Type B pancreatic cell (in vitro differentiated cells): Measurements from ENCODE around the gene ZNF382. TPM values are rescaled to one million over a fixed set of nuclear protein-coding genes. Genes with fewer than 3 reads are reported as not detected.

Source experiments
- DNase-seq: peaks from one replicate; pipeline ENCODE4 v3.0.0; 2021; ENCODE audit warnings: mixed read lengths; ENCODE audit not compliant: unreplicated experiment; ENCODE audit errors: extremely low spot score
- H3K27ac Mint-ChIP-seq: 2 replicates; pipeline ENCODE4 v1.8.0; 2021; ENCODE audit warnings: mild to moderate bottlenecking, mixed read lengths
- H3K27me3 Mint-ChIP-seq: 2 replicates; pipeline ENCODE4 v1.8.0; 2021; ENCODE audit warnings: mixed read lengths
- H3K36me3 Mint-ChIP-seq: 2 replicates; pipeline ENCODE4 v1.8.0; 2021; ENCODE audit warnings: mixed read lengths
- H3K4me1 Mint-ChIP-seq: one replicate; pipeline ENCODE4 v1.8.0; 2021; ENCODE audit warnings: mixed read lengths; ENCODE audit not compliant: unreplicated experiment
- H3K4me3 Mint-ChIP-seq: 2 replicates; pipeline ENCODE4 v1.8.0; 2021; ENCODE audit warnings: mild to moderate bottlenecking, mixed read lengths
- H3K9me3 Mint-ChIP-seq: 2 replicates; pipeline ENCODE4 v1.8.0; 2021; ENCODE audit warnings: mixed read lengths
- total RNA-seq: library from RNA; stranded (reverse); gene quantifications from 2 replicates; pipeline ENCODE4 v1.2.1, GENCODE V29; 2021; ENCODE audit warnings: low replicate concordance
- TF ChIP-seq, protein P1 (sequence below): fragments of 200-600 bp; sonication (generic); conservative IDR thresholded peaks from 2 replicates; pipeline ENCODE4 v1.5.0; 2021; ENCODE audit warnings: antibody characterized with exemption, mild to moderate bottlenecking

ZNF382 gene
- total RNA-seq, 1 donor from 2014 or later = 17.5 TPM

- no peak overlapping the region for H3K4me3 Mint-ChIP-seq
- H3K4me1 Mint-ChIP-seq = no peaks in the 10 kb centered on the region
- peaks cover 27% of the 10 kb centered on the region for H3K9me3 Mint-ChIP-seq
- TF ChIP-seq, protein P1, sequence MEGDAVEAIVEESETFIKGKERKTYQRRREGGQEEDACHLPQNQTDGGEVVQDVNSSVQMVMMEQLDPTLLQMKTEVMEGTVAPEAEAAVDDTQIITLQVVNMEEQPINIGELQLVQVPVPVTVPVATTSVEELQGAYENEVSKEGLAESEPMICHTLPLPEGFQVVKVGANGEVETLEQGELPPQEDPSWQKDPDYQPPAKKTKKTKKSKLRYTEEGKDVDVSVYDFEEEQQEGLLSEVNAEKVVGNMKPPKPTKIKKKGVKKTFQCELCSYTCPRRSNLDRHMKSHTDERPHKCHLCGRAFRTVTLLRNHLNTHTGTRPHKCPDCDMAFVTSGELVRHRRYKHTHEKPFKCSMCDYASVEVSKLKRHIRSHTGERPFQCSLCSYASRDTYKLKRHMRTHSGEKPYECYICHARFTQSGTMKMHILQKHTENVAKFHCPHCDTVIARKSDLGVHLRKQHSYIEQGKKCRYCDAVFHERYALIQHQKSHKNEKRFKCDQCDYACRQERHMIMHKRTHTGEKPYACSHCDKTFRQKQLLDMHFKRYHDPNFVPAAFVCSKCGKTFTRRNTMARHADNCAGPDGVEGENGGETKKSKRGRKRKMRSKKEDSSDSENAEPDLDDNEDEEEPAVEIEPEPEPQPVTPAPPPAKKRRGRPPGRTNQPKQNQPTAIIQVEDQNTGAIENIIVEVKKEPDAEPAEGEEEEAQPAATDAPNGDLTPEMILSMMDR = no peak
- no peak overlapping the region for H3K27ac Mint-ChIP-seq
- no peak for DNase-seq
- peaks cover 70% of the 10 kb centered on the region for H3K36me3 Mint-ChIP-seq
- no peaks in the 10 kb centered on the region for H3K27me3 Mint-ChIP-seq
Observed at GRCh38 chr19:36627057-36627456, 21.9 kb downstream of the ZNF382 start.

DNA sequence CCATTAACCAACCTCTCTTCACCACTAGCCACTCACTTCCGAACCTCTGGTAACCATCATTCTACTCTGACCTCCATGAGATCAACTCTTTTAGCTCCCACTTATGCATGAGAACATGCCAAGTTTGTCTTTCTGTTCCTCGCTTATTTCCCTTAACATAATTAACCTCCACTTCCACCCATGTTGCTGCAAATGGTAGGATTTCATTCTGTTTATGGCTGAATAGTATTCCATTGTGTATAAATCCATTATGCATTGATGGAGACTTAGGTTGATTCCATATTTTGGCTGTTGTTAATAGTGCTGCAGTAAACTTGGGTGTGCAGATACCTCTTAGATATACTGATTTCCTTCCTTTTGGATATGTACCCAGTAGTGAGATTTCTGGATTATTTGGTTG is 30.2 kb downstream of the ZNF382 start:
- peaks cover 28% of the 10 kb centered on the region for H3K9me3 Mint-ChIP-seq
- H3K27ac Mint-ChIP-seq = no peak overlapping the region
- H3K4me3 Mint-ChIP-seq = no peak overlapping the region
- H3K4me1 Mint-ChIP-seq = no peaks in the 10 kb centered on the region
- TF ChIP-seq, protein P1 = no peak
- H3K27me3 Mint-ChIP-seq = no peaks in the 10 kb centered on the region
- peaks cover 52% of the 10 kb centered on the region for H3K36me3 Mint-ChIP-seq
- no peak for DNase-seq

GRCh38 chr19:36638862-36639510 is 33.9 kb downstream of the ZNF382 start:
- H3K4me1 Mint-ChIP-seq = no peaks in the 10 kb centered on the region
- H3K36me3 Mint-ChIP-seq = peaks cover 53% of the 10 kb centered on the region
- TF ChIP-seq, protein P1 = no peak
- H3K9me3 Mint-ChIP-seq = peaks cover 23% of the 10 kb centered on the region
- H3K4me3 Mint-ChIP-seq = no peak overlapping the region
- no peaks in the 10 kb centered on the region for H3K27me3 Mint-ChIP-seq
- no peak for DNase-seq
- H3K27ac Mint-ChIP-seq = no peak overlapping the region

DNA sequence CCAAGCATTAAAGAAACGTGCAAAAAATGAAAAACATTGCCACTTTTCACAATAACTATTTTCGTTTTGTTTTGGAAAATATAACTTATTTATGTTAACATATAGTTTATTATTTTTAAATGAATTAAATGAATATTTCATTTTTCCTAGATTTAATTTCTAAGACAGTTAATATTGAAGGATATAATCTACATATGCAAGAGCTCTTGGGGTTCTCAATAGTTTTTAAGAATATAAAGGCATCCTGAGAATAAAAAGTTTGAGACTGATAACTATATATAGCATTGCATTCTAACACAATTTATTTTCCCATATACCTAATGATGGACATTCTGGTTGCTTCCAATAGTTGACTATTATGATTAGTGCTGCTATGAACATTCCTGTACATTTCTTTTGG is 41.6 kb downstream of the ZNF382 start:
- Mint-ChIP-seq H3K4me3 (no peak overlapping the region), H3K27ac (no peak overlapping the region), H3K4me1 (no peaks in the 10 kb centered on the region), H3K36me3 (peaks cover 52% of the 10 kb centered on the region), H3K27me3 (no peaks in the 10 kb centered on the region), H3K9me3 (no peaks in the 10 kb centered on the region)
- no peak for DNase-seq
- TF ChIP-seq, protein P1 = no peak

DNA sequence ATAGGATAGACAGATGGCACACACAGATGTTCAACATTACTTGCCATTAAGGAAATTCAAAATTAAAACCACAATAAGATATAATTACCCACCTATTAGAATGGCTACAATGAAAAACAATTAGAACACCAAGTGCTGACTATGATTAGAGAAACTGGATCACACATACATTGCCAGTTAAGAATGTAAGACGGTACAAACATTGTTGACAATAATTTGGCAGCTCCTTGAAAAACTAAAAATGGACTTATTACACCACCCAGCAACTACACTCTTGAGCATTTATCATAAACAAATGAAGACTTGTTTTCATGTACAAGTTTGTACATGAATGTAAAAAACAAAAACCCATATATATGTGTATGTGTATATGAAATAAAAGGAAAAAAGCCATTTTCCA is 47.8 kb downstream of the ZNF382 start:
- Mint-ChIP-seq H3K4me1 (no peaks in the 10 kb centered on the region), H3K27ac (no peak overlapping the region), H3K4me3 (no peak overlapping the region), H3K27me3 (no peaks in the 10 kb centered on the region), H3K9me3 (peaks cover 17% of the 10 kb centered on the region), H3K36me3 (peaks cover 60% of the 10 kb centered on the region)
- TF ChIP-seq, protein P1 = no peak
- no peak for DNase-seq
